Measurements from ENCODE around the gene TPCN1. TPM values are rescaled to one million over a fixed set of nuclear protein-coding genes. Genes with fewer than 3 reads are reported as not detected.

TPCN1 gene
- 10 to 100 TPM; 14.1 to 43.6 TPM for total RNA-seq

GRCh38 chr12:113221181-113221996 lies at the start of gene TPCN1:
Gene TPCN1 (plus strand): TSS chr12:113221464. CDS start chr12:113226853, 5,389 bp downstream.
- ATAC-seq (peak; percentile 98), DNase-seq (ENCODE audit: low spot score) (peak; percentile 99)
- H3K36me3 Mint-ChIP-seq: no peaks in the 10 kb centered on the region
- H3K4me1 Mint-ChIP-seq (ENCODE audit: low read depth in 2 of 2): peaks cover 31 to 32% of the 10 kb centered on the region in 2 donors
- no peaks in the 10 kb centered on the region for H3K9me3 Mint-ChIP-seq
- H3K4me3 Mint-ChIP-seq: peak within 1 kb of the TSS; percentile 91
- H3K27ac Mint-ChIP-seq: peak within 1 kb of the TSS; percentile 62 to 67
- no peaks in the 10 kb centered on the region for H3K27me3 Mint-ChIP-seq

GRCh38 chr12:113171543-113171942 lies 49.7 kb upstream of the TPCN1 start:
- no peaks in the 10 kb centered on the region for H3K27me3 Mint-ChIP-seq
- H3K36me3 Mint-ChIP-seq: peaks cover 16% of the 10 kb centered on the region
- H3K9me3 Mint-ChIP-seq: no peaks in the 10 kb centered on the region
- H3K4me1 Mint-ChIP-seq (ENCODE audit: low read depth in 2 of 2): peaks cover 4 to 8% of the 10 kb centered on the region in 2 donors
- no peak for ATAC-seq
- H3K4me3 Mint-ChIP-seq: no peak overlapping the region
- no peak overlapping the region for H3K27ac Mint-ChIP-seq
- no peak for DNase-seq (ENCODE audit: low spot score)

- no peaks in the 10 kb centered on the region for H3K27me3 Mint-ChIP-seq
- H3K27ac Mint-ChIP-seq: no peak overlapping the region
- ATAC-seq: no peak
- no peaks in the 10 kb centered on the region for H3K9me3 Mint-ChIP-seq
- H3K4me1 Mint-ChIP-seq (ENCODE audit: low read depth in 2 of 2): peaks cover 4 to 8% of the 10 kb centered on the region in 2 donors
- H3K4me3 Mint-ChIP-seq: no peak overlapping the region
- DNase-seq (ENCODE audit: low spot score): no peak
- H3K36me3 Mint-ChIP-seq: peaks cover 16% of the 10 kb centered on the region
Observed at GRCh38 chr12:113172185-113172584, 49.1 kb upstream of the TPCN1 start.

GRCh38 chr12:113173081-113173698 lies 48.1 kb upstream of the TPCN1 start:
- H3K27me3 Mint-ChIP-seq: no peaks in the 10 kb centered on the region

GRCh38 chr12:113174461-113175384 lies 46.5 kb upstream of the TPCN1 start:
- no peaks in the 10 kb centered on the region for H3K27me3 Mint-ChIP-seq
- H3K4me1 Mint-ChIP-seq (ENCODE audit: low read depth in 2 of 2): peaks cover 4 to 8% of the 10 kb centered on the region in 2 donors
- H3K4me3 Mint-ChIP-seq: no peak overlapping the region
- DNase-seq (ENCODE audit: low spot score): no peak
- ATAC-seq: peak; percentile 74 to 84
- H3K36me3 Mint-ChIP-seq: peaks cover 16% of the 10 kb centered on the region
- no peak overlapping the region for H3K27ac Mint-ChIP-seq
- no peaks in the 10 kb centered on the region for H3K9me3 Mint-ChIP-seq

More at GRCh38 chr12:113173081-113173698, 48.1 kb upstream of the TPCN1 start:
- no peak for ATAC-seq
- no peak overlapping the region for H3K4me3 Mint-ChIP-seq
- H3K4me1 Mint-ChIP-seq (ENCODE audit: low read depth in 2 of 2): peaks cover 4 to 8% of the 10 kb centered on the region in 2 donors
- no peaks in the 10 kb centered on the region for H3K9me3 Mint-ChIP-seq
- no peak for DNase-seq (ENCODE audit: low spot score)
- H3K27ac Mint-ChIP-seq: no peak overlapping the region
- peaks cover 16% of the 10 kb centered on the region for H3K36me3 Mint-ChIP-seq

DNA sequence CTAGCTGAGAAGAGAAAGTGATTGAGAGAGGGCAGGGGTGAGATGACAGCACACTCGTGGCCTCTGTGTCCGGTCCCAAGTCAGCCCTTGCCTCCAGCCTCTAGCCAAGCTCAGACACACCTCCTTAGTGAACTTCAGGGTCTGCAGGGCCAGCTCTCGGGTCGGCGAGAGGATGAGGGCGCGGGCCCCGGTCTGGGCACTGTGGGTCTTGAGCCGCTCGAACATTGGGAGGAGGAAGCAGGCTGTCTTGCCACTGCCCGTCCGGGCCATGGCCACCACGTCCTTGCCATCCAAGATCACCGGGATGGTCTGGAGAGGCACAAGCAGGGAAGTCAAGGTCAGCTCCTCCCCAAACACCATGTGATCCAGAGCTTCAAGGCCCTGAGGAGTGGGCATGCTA lies 42.2 kb upstream of the TPCN1 start:
- H3K9me3 Mint-ChIP-seq: no peaks in the 10 kb centered on the region
- peaks cover 9 to 16% of the 10 kb centered on the region in 2 donors for H3K4me1 Mint-ChIP-seq (ENCODE audit: low read depth in 2 of 2)
- no peaks in the 10 kb centered on the region for H3K27me3 Mint-ChIP-seq
- H3K27ac Mint-ChIP-seq: no peak overlapping the region
- DNase-seq (ENCODE audit: low spot score): no peak
- no peak for ATAC-seq
- no peak overlapping the region for H3K4me3 Mint-ChIP-seq
- H3K36me3 Mint-ChIP-seq: no peaks in the 10 kb centered on the region

- H3K36me3 Mint-ChIP-seq: no peaks in the 10 kb centered on the region
- no peak for DNase-seq (ENCODE audit: low spot score)
- no peak for ATAC-seq
- H3K4me3 Mint-ChIP-seq: no peak overlapping the region
- H3K9me3 Mint-ChIP-seq: no peaks in the 10 kb centered on the region
- H3K27me3 Mint-ChIP-seq: no peaks in the 10 kb centered on the region
- H3K4me1 Mint-ChIP-seq (ENCODE audit: low read depth in 2 of 2): peaks cover 5 to 11% of the 10 kb centered on the region in 2 donors
- H3K27ac Mint-ChIP-seq: no peak overlapping the region
Observed at GRCh38 chr12:113180333-113180732, 40.9 kb upstream of the TPCN1 start.

DNA sequence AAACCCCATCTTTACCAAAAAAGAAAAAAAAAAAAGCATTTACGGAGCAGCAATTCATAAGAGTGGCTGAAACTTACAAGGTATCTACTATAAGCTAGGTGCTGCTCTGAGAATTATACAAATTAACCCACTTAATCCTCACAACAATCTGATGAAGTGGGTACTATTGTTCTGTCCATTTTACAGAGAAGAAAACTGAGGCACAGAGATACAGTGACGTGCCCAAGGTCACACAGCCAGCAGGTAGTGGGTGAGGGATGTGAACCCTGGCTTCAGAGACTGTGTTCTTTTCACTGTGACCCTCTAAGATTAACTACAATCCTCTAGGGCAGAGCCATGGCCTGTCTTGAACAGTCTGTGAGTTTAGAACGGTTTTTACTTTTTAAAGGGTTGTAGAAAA lies 39.3 kb upstream of the TPCN1 start:
- peaks cover 15 to 18% of the 10 kb centered on the region in 2 donors for H3K4me1 Mint-ChIP-seq (ENCODE audit: low read depth in 2 of 2)
- H3K27me3 Mint-ChIP-seq: no peaks in the 10 kb centered on the region
- no peaks in the 10 kb centered on the region for H3K9me3 Mint-ChIP-seq
- no peaks in the 10 kb centered on the region for H3K36me3 Mint-ChIP-seq
- H3K27ac Mint-ChIP-seq: no peak overlapping the region
- H3K4me3 Mint-ChIP-seq: no peak overlapping the region
- no peak for DNase-seq (ENCODE audit: low spot score)
- ATAC-seq: no peak

DNA sequence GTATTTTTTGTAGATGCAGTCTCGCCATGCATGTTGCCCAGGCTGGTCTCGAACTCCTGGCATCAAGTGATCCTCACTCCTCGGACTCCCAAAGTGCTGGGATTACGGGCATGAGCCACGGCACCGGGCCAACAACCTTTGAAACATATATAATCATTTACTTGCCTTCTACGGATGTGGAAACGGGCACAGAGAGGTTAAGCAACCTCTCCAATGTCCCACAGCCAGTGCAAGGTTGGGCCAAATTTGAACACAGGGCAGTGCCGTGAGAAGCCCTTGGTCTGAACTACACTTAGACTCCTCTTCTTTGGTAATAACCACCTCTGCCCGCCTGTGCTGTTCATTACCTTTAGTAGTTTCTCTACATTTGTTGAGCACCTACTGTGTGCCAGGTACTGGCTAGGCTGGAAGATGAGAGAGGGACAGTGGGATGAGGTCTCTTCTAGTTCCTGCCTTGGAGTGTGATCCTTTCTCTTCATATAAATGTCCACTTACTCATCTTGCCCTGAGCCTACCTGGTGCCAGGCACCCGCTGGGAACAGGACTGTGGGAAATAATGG lies 38.2 kb upstream of the TPCN1 start:
- H3K27me3 Mint-ChIP-seq: no peaks in the 10 kb centered on the region
- H3K4me1 Mint-ChIP-seq (ENCODE audit: low read depth in 2 of 2): peaks cover 19 to 23% of the 10 kb centered on the region in 2 donors
- H3K27ac Mint-ChIP-seq: peak overlapping the region; percentile 18 to 91

DNA sequence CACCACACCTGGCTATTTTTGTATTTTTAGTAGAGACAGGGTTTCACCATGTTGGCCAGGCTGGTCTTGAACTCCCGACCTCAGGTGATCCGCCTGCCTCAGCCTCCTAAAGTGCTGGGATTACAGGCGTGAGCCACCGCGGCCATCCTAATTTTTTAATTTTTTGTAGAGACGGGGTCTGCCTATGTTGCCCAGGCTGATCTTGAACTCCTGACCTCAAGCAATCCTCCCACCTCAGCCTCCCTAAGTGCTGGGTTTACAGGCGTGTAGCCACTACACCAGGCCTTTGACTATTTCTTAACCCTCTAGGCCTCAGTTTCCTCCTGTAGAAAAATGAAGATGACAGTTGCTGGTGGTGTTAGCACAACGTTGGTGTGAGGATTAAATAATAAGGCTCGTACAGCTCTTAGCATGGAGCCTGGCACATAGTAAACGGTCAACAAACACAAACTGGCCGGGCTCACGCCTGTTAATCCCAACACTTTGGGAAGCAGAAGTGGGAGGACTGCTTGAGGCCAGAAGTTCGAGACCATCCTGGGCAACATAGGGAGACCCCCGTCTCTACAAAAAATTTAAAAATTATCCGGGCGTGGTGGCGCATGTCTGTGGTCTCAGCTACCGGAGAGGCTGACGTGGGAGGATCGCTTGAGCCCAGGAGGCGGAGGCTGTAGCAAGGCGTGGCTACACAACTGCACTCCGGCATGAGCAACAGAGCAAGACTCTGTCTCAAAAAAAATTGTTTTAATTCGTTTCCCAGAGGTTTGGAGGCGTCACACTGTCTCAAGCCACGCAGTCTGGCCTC lies 37.0 kb upstream of the TPCN1 start:
- H3K36me3 Mint-ChIP-seq: peaks cover 3% of the 10 kb centered on the region
- DNase-seq (ENCODE audit: low spot score) (no peak), ATAC-seq (peak; percentile 75 to 79)
- H3K9me3 Mint-ChIP-seq: no peaks in the 10 kb centered on the region
- H3K27me3 Mint-ChIP-seq: no peaks in the 10 kb centered on the region
- H3K4me1 Mint-ChIP-seq (ENCODE audit: low read depth in 2 of 2): peaks cover 23 to 26% of the 10 kb centered on the region in 2 donors
- H3K27ac Mint-ChIP-seq: peak overlapping the region; percentile 82 to 91
- H3K4me3 Mint-ChIP-seq: peak overlapping the region; percentile 89

More for the DNA sequence above, 38.2 kb upstream of the TPCN1 start:
- H3K4me3 Mint-ChIP-seq: peak overlapping the region; percentile 89
- no peak for DNase-seq (ENCODE audit: low spot score)
- H3K9me3 Mint-ChIP-seq: no peaks in the 10 kb centered on the region
- H3K36me3 Mint-ChIP-seq: no peaks in the 10 kb centered on the region
- no peak for ATAC-seq

DNA sequence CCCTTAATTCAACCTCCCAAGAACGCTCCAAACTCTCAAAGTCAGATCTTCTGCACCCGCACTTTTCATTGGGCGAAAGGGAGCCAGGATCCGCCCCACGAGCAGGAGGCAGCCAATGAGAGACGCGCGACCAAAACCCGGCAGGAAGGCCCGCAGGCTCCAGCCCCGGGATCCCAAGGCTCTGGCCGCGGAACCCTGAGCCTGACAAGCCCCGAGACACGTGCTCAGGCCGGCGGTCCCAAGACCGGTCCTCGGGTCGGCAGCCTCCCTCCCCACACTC lies 36.4 kb upstream of the TPCN1 start:
- ATAC-seq: peak; percentile 89 to 93
- Mint-ChIP-seq H3K4me3 (peak overlapping the region; percentile 89), H3K27me3 (no peaks in the 10 kb centered on the region), H3K36me3 (peaks cover 6% of the 10 kb centered on the region), H3K9me3 (no peaks in the 10 kb centered on the region), H3K27ac (peak overlapping the region; percentile 82 to 91), H3K4me1 (ENCODE audit: low read depth in 2 of 2) (peaks cover 26 to 28% of the 10 kb centered on the region in 2 donors)
- peak; percentile 91 for DNase-seq (ENCODE audit: low spot score)

- H3K4me3 Mint-ChIP-seq: peak within 1 kb of the TSS; percentile 89
- ATAC-seq (peak; percentile 78 to 88), DNase-seq (ENCODE audit: low spot score) (peak; percentile 82)
- H3K36me3 Mint-ChIP-seq: peaks cover 6% of the 10 kb centered on the region
- peaks cover 26 to 28% of the 10 kb centered on the region in 2 donors for H3K4me1 Mint-ChIP-seq (ENCODE audit: low read depth in 2 of 2)
- no peaks in the 10 kb centered on the region for H3K27me3 Mint-ChIP-seq
- H3K9me3 Mint-ChIP-seq: no peaks in the 10 kb centered on the region
- H3K27ac Mint-ChIP-seq: peak within 1 kb of the TSS; percentile 82 to 91
Observed at GRCh38 chr12:113185180-113186032, 35.9 kb upstream of the TPCN1 start, which contains the start of the genes DDX54 and RITA1. Gene DDX54 (minus strand): TSS chr12:113185478. CDS start chr12:113185451, 27 bp downstream. Gene RITA1 (plus strand): TSS chr12:113185721. CDS start chr12:113186747, 1,026 bp downstream.
